K562 (cell line): ENCODE results near the gene SH3BGR. TPM values are rescaled to one million over a fixed set of nuclear protein-coding genes. Genes with fewer than 3 reads are reported as not detected.
A peak's percentile ranks its signal among the peaks of the same experiment; 100 is the strongest.

ENCODE experiments used
- ATAC-seq: fragments of 200-7000 bp; cut with Tn5 transposase; 3 replicates; pipeline ENCODE4 v1.9.1; 2020; ENCODE audit warnings: moderate library complexity
- BruUV-seq: library from RNA; stranded (reverse); fragments of 400-500 nt; replicated peaks from 2 replicates; lab custom pipeline; 2021; lab: Mats Ljungman, UMichigan
- CTCF ChIA-PET: fragments of 300-600 bp; formaldehyde crosslinking; extraction: SDS; loops from one replicate; lab custom pipeline; 2021; ENCODE audit warnings: low intra/inter-chr PET ratio; lab: Yijun Ruan, JAX
- POLR2A ChIA-PET: fragments of 300-600, 350-650 bp; sonication (Branson Sonifier 250); formaldehyde crosslinking; extraction: SDS; loops from one replicate; lab custom pipeline; 2021; ENCODE audit warnings: antibody characterized with exemption, inconsistent platforms; lab: Yijun Ruan, JAX
- DNase-seq, 4 experiments: peaks; one replicate each; pipeline versions ENCODE4 v3.0.0 to v3.0.0-alpha.2; 2011 to 2018; ENCODE audit warnings: low spot score in 3 of 4, mixed read lengths in 3 of 4; ENCODE audit errors: extremely low read depth in 1 of 4
- FAIRE-seq: peaks from 2 replicates; lab custom pipeline; 2011; peaks lifted over from hg19 to GRCh38; lab: Jason Lieb, UNC
- H2AFZ ChIP-seq: 2 replicates; pipeline ENCODE4 v1.6.0; 2011; ENCODE audit warnings: low read depth, low read length, control low read depth, inconsistent platforms
- H3K27ac ChIP-seq: fragments of 200-600 bp; 3 replicates; pipeline ENCODE4 v1.8.0; 2011; ENCODE audit warnings: low read depth, mild to moderate bottlenecking, control low read depth, inconsistent platforms, low read length, moderate library complexity, mixed read lengths; ENCODE audit errors: extremely low read depth
- H3K27me3 ChIP-seq, 2 experiments: fragments of 300-600 bp in 1 of 2; 2 replicates in 1 of 2; 3 replicates in 1 of 2; pipeline versions ENCODE4 v1.6.0 to v1.8.0; 2011; ENCODE audit warnings: inconsistent platforms in 2 of 2, low read length in 2 of 2, mild to moderate bottlenecking in 1 of 2, mixed read lengths in 1 of 2, moderate library complexity in 1 of 2; ENCODE audit not compliant: control insufficient read depth in 2 of 2, insufficient read depth in 2 of 2
- H3K36me3 ChIP-seq: fragments of 300-600 bp; 3 replicates; pipeline ENCODE4 v1.8.0; 2011; ENCODE audit warnings: mild to moderate bottlenecking, low read length, inconsistent platforms; ENCODE audit not compliant: control insufficient read depth, insufficient read depth
- H3K4me1 ChIP-seq, 2 experiments: fragments of 200-600 bp in 1 of 2; replicated peaks in 1 of 2; 2 replicates in 1 of 2; 3 replicates in 1 of 2; pipeline versions ENCODE4 v1.5.1 to v1.8.0; 2011; ENCODE audit warnings: inconsistent platforms in 2 of 2, low read length in 2 of 2, mild to moderate bottlenecking in 1 of 2, mixed read lengths in 1 of 2, moderate library complexity in 1 of 2; ENCODE audit not compliant: control insufficient read depth in 2 of 2, insufficient read depth in 2 of 2
- H3K4me2 ChIP-seq: 2 replicates; pipeline ENCODE4 v1.6.1; 2011; ENCODE audit warnings: low read length, control low read depth, inconsistent platforms, mixed read lengths; ENCODE audit not compliant: insufficient read depth
- H3K4me3 ChIP-seq: fragments of 200-600 bp; sonication (generic), shearing (Covaris generic); 2 replicates; pipeline ENCODE4 v1.5.1; 2016; ENCODE audit warnings: control low read depth, inconsistent platforms
- H3K79me2 ChIP-seq: fragments of 200-600 bp; 3 replicates; pipeline ENCODE4 v1.8.0; 2011; ENCODE audit warnings: low read length, inconsistent platforms; ENCODE audit not compliant: control insufficient read depth, insufficient read depth
- H3K9ac ChIP-seq, 2 experiments: 2 replicates each; pipeline versions ENCODE4 v1.6.0 to v1.6.1; 2011; ENCODE audit warnings: low read depth in 2 of 2, low read length in 2 of 2, control low read depth in 1 of 2, inconsistent platforms in 1 of 2, mild to moderate bottlenecking in 1 of 2, mixed read lengths in 1 of 2; ENCODE audit not compliant: insufficient read depth in 1 of 2
- H3K9me1 ChIP-seq: one replicate; pipeline ENCODE4 v1.6.0; 2011; ENCODE audit warnings: inconsistent platforms, mild to moderate bottlenecking, low read length, moderate library complexity; ENCODE audit not compliant: control insufficient read depth, insufficient read depth
- H3K9me3 ChIP-seq: replicated peaks from 2 replicates; pipeline ENCODE4 v1.5.1; 2011; ENCODE audit warnings: low read depth, low read length, inconsistent platforms; ENCODE audit not compliant: control insufficient read depth, insufficient read depth
- H4K20me1 ChIP-seq: replicated peaks from 2 replicates; pipeline ENCODE4 v1.6.1; 2011; ENCODE audit warnings: low read length, inconsistent platforms, mixed read lengths; ENCODE audit not compliant: control insufficient read depth, insufficient read depth
- CHD4 ChIP-seq: fragments of 200-600 bp; sonication (generic); IDR thresholded peaks from 3 replicates; pipeline ENCODE4 v1.6.1; 2012; ENCODE audit warnings: low read depth, mild to moderate bottlenecking, mixed read lengths, low read length, inconsistent platforms; ENCODE audit not compliant: insufficient read depth, insufficient replicate concordance, poor library complexity, severe bottlenecking
- CSDE1 ChIP-seq, 2 experiments: fragments of 450-650 bp; IDR thresholded peaks; 2 replicates each; pipeline ENCODE4 v1.6.1; 2016; ENCODE audit warnings: mild to moderate bottlenecking in 1 of 2
- DEAF1 ChIP-seq: fragments of 450-650 bp; formaldehyde crosslinking; IDR thresholded peaks from 2 replicates; pipeline ENCODE4 v1.4.0; 2020; ENCODE audit warnings: mild to moderate bottlenecking, moderate library complexity
- DPF2 ChIP-seq: fragments of 450-650 bp; IDR thresholded peaks from 2 replicates; pipeline ENCODE4 v1.6.1; 2016
- GTF2F1 ChIP-seq: IDR thresholded peaks from 2 replicates; pipeline ENCODE4 v1.6.1; 2011; ENCODE audit warnings: low read depth, low read length, improper control_type of control experiment
- HDAC2 ChIP-seq: fragments of 450-650 bp; IDR thresholded peaks from 2 replicates; pipeline ENCODE4 v1.6.1; 2016; ENCODE audit warnings: mild to moderate bottlenecking
- HINFP ChIP-seq: fragments of 450-650 bp; conservative IDR thresholded peaks from 2 replicates; pipeline ENCODE4 v1.6.1; 2016; ENCODE audit warnings: missing genetic modification characterization, low read depth, mild to moderate bottlenecking, control low read depth, missing compliant biosample characterization
- KLF13 ChIP-seq: fragments of 450-650 bp; IDR thresholded peaks from 2 replicates; pipeline ENCODE4 v1.6.1; 2016; ENCODE audit warnings: missing genetic modification characterization, low read depth, mild to moderate bottlenecking, missing compliant biosample characterization, moderate library complexity, borderline replicate concordance
- KLF16 ChIP-seq: IDR thresholded peaks from 2 replicates; pipeline ENCODE4 v1.6.1; 2016; ENCODE audit warnings: antibody characterized with exemption
- MCM2 ChIP-seq: fragments of 450-650 bp; IDR thresholded peaks from 2 replicates; pipeline ENCODE4 v1.6.1; 2017; ENCODE audit warnings: low read depth, mild to moderate bottlenecking
- MED1 ChIP-seq: sonication (generic); formaldehyde crosslinking; IDR thresholded peaks from 2 replicates; pipeline ENCODE4 v1.8.1; 2023; ENCODE audit warnings: missing genetic modification reagents, borderline replicate concordance
- MXI1 ChIP-seq: IDR thresholded peaks from 2 replicates; pipeline ENCODE4 v1.6.1; 2011; ENCODE audit warnings: low read depth, mild to moderate bottlenecking, improper control_type of control experiment, low read length
- NFATC3 ChIP-seq: fragments of 450-650 bp; IDR thresholded peaks from 2 replicates; pipeline ENCODE4 v1.6.1; 2017; ENCODE audit warnings: mild to moderate bottlenecking
- NFE2L1 ChIP-seq: fragments of 450-650 bp; IDR thresholded peaks from 2 replicates; pipeline ENCODE4 v1.6.1; 2016; ENCODE audit warnings: missing genetic modification characterization, low read depth, mild to moderate bottlenecking, missing compliant biosample characterization, moderate library complexity, borderline replicate concordance
- SMARCA4 ChIP-seq: fragments of 450-650 bp; IDR thresholded peaks from 2 replicates; pipeline ENCODE4 v1.6.1; 2016
- TGIF2 ChIP-seq: sonication (generic); formaldehyde crosslinking; IDR thresholded peaks from 2 replicates; pipeline ENCODE4 v1.8.1; 2022; ENCODE audit warnings: mild to moderate bottlenecking, missing genetic modification reagents, moderate library complexity
- ZBTB7A ChIP-seq: IDR thresholded peaks from 2 replicates; pipeline ENCODE4 v1.6.1; 2011; ENCODE audit warnings: low read depth, mild to moderate bottlenecking, low read length, moderate library complexity, borderline replicate concordance; ENCODE audit not compliant: control insufficient read depth
- ZC3H4 ChIP-seq: sonication (generic); formaldehyde crosslinking; IDR thresholded peaks from 2 replicates; pipeline ENCODE4 v1.9.0; 2021; ENCODE audit warnings: missing genetic modification reagents, borderline replicate concordance
- ZNF197 ChIP-seq: fragments of 200-800 bp; sonication (Bioruptor generic); IDR thresholded peaks from 2 replicates; pipeline ENCODE4 v1.6.1; 2016; ENCODE audit warnings: low read depth, missing genetic modification characterization, missing compliant biosample characterization
- ZNF282 ChIP-seq: sonication (generic); formaldehyde crosslinking; IDR thresholded peaks from 2 replicates; pipeline ENCODE4 v1.8.1; 2023; ENCODE audit warnings: missing genetic modification reagents
- ZNF586 ChIP-seq: fragments of 450-650 bp; formaldehyde crosslinking; conservative IDR thresholded peaks from 2 replicates; pipeline ENCODE4 v1.4.0; 2020; ENCODE audit warnings: mild to moderate bottlenecking, moderate library complexity
- WGBS: fragments of 100-300 bp; shearing (Covaris generic); methylation state at CpG from one replicate; pipeline ENCODE4 v1.1.6; 2016; ENCODE audit warnings: low coverage, mixed read lengths; ENCODE audit not compliant: insufficient coverage; ENCODE audit errors: missing lambda C conversion rate; 5-methylcytosine and 5-hydroxymethylcytosine counted together
- in situ Hi-C: fragments of 300-500 bp; cut with MboI; formaldehyde crosslinking; loops from 4 replicates; pipeline ENCODE4 v1.15.0; 2018; ENCODE audit warnings: inconsistent platforms, mixed read lengths
- intact Hi-C: fragments of 100-400 bp; cut with micrococcal nuclease; formaldehyde crosslinking; loops from 2 replicates; pipeline ENCODE4 v1.14.2; 2022
- polyA plus RNA-seq, 8 experiments: library from polyadenylated mRNA; depleted of rRNA in 4 of 8; stranded (reverse) in 5 of 8; unstranded in 3 of 8; fragments of >200 nt; fragmentation: Nextera tagmentation in 2 of 8; fragmentation: Illumina TruSeq in 1 of 8; extraction: Ambion mirVana in 2 of 8; extraction: Trizol in 1 of 8; gene quantifications; 2 replicates each; pipeline versions ENCODE4 v1.2.1 to v1.2.3, GENCODE V29; 2011 to 2014; ENCODE audit warnings: inconsistent platforms in 1 of 8, missing spikeins in 1 of 8
- total RNA-seq, 7 experiments: library from RNA; depleted of rRNA in 6 of 7; stranded (reverse); fragments of >200 nt in 6 of 7; fragmentation: Illumina TruSeq in 2 of 7; extraction: Trizol in 2 of 7; gene quantifications; 2 replicates each; pipeline versions ENCODE4 v1.2.1 to v1.2.3, GENCODE V29; 2011 to 2021; ENCODE audit warnings: low replicate concordance in 1 of 7

The SH3BGR gene
- total and polyA plus RNA-seq, 9 of the 15 experiments (the other 6 are each of a cell fraction or from before 2014, with no cell fraction given): 6.6 to 42.9 (median 25.6) TPM

GRCh38 chr21:39422527-39423241 lies 29.1 kb upstream of the SH3BGR start:
- Histone ChIP-seq H3K36me3 (no peaks in the 10 kb centered on the region), H4K20me1 (no peaks in the 10 kb centered on the region), H3K4me2 (peak overlapping the region; percentile 50), H2AFZ (peak overlapping the region; percentile 67), H3K4me3 (no peak overlapping the region), H3K27me3 (no peaks in the 10 kb centered on the region), H3K79me2 (no peaks in the 10 kb centered on the region), H3K27ac (peak overlapping the region; percentile 73), H3K9me3 (peaks cover 2% of the 10 kb centered on the region; the same call in 1 of the 2 replicates), H3K9me1 (no peaks in the 10 kb centered on the region), H3K9ac (peak overlapping the region in 1 of 2 experiments; percentile 27; a peak in 2 of 4 replicates), H3K4me1 (peaks cover 9 to 34% of the 10 kb centered on the region in 2 experiments)
- DNase-seq (peak in 2 of 4 experiments; percentile 67 to 84), FAIRE-seq (peak; percentile 78), ATAC-seq (peak; percentile 92)
- in situ Hi-C loops (no loop called here), intact Hi-C loops (no loop called here)
- CTCF ChIA-PET: no interaction called here
- POLR2A ChIA-PET: interaction anchor here (0.6 to 1.5 kb wide), 12 partner anchors 8 to 242 kb away, joined by 3 to 5 read pairs (median 3); no protein-coding TSS in a partner anchor
- no TSS peak for BruUV-seq
- WGBS: 13% methylated on average over 5 of the region's 5 CpGs
- TF ChIP-seq MXI1 (no peak), SMARCA4 (peak; percentile 66), ZNF282 (CRISPR knock-in tag) (no peak), KLF13 (tag) (no peak), ZC3H4 (CRISPR knock-in tag) (no peak), KLF16 (peak; percentile 55), GTF2F1 (no peak), MCM2 (no peak), HINFP (tag) (no peak), TGIF2 (CRISPR knock-in tag) (no peak), MED1 (CRISPR knock-in tag) (no peak), CSDE1 (IDR thresholded peaks at IDR 0.05) (no peak), DPF2 (peak; percentile 72; the same call in 1 of the 2 replicates), ZNF197 (CRISPR knock-in tag) (no peak), NFE2L1 (tag) (no peak), ZBTB7A (no peak), HDAC2 (peak; percentile 47; the same call in 1 of the 2 replicates), NFATC3 (no peak), CHD4 (no peak), DEAF1 (CRISPR knock-in tag) (no peak), ZNF586 (no peak)
